HCT116 (cell line): ENCODE data around the gene ANXA10.

ENCODE experiments used
- CBX3 ChIP-seq: IDR thresholded peaks from 2 replicates; pipeline ENCODE4 v1.6.1; 2012; ENCODE audit warnings: low read depth
- CEBPB ChIP-seq: IDR thresholded peaks from 2 replicates; pipeline ENCODE4 v1.6.1; 2012; ENCODE audit warnings: low read depth
- CTCF ChIP-seq, 3 experiments: fragments of 200-600 bp in 1 of 3; sonication (generic) in 1 of 3; IDR thresholded peaks in 2 of 3; conservative IDR thresholded peaks in 1 of 3; 2 replicates each; pipeline ENCODE4 v1.5.1; 2012 to 2017; ENCODE audit warnings: low read depth in 2 of 3, low read length in 2 of 3, antibody characterized with exemption in 1 of 3, borderline replicate concordance in 1 of 3, control low read depth in 1 of 3, mild to moderate bottlenecking in 1 of 3, mixed read lengths in 1 of 3, mixed run types in 1 of 3, moderate library complexity in 1 of 3; ENCODE audit not compliant: insufficient read depth in 1 of 3
- EZH2 ChIP-seq: fragments of 200-600 bp; sonication (generic); IDR thresholded peaks from 2 replicates; pipeline ENCODE4 v1.6.1; 2017; ENCODE audit warnings: antibody characterized with exemption, mixed run types
- EZH2phosphoT487 ChIP-seq: fragments of 200-600 bp; IDR thresholded peaks from 2 replicates; pipeline ENCODE4 v1.6.1; 2018; ENCODE audit warnings: antibody characterized with exemption, borderline replicate concordance
- POLR2AphosphoS5 ChIP-seq: IDR thresholded peaks from 2 replicates; pipeline ENCODE4 v1.6.1; 2011; ENCODE audit warnings: mild to moderate bottlenecking, low read depth, low read length, moderate library complexity
- REST ChIP-seq: IDR thresholded peaks from 2 replicates; pipeline ENCODE4 v1.6.1; 2012; ENCODE audit warnings: low read depth
- YY1 ChIP-seq: IDR thresholded peaks from 2 replicates; pipeline ENCODE4 v1.6.1; 2011; ENCODE audit warnings: low read length, low read depth, moderate library complexity, mild to moderate bottlenecking; ENCODE audit not compliant: insufficient replicate concordance; ENCODE audit errors: extremely low read depth
- ZFX ChIP-seq: fragments of 450-650 bp; IDR thresholded peaks from 2 replicates; pipeline ENCODE4 v1.6.1; 2017

GRCh38 chr4:168095776-168096406 is 3.6 kb downstream of the ANXA10 start:
- TF ChIP-seq YY1 (no peak), REST (no peak), CTCF (IDR thresholded peaks at IDR 0.05 in 2 of 3, conservative IDR thresholded peaks at IDR 0.05 in 1 of 3; ENCODE audit: borderline replicate concordance in 1 of 3, insufficient read depth in 1 of 3, low read depth in 2 of 3, low read length in 2 of 3) (no peak), ZFX (no peak), POLR2AphosphoS5 (no peak), CEBPB (no peak), EZH2phosphoT487 (no peak), EZH2 (no peak), CBX3 (no peak)
